NCI-H446 (cell line): ENCODE data around the gene AAR2.

ENCODE experiments used
- DNase-seq, 2 experiments: peaks; one replicate each; lab custom pipeline; 2025; lab: John Stamatoyannopoulos, UW

Gene AAR2

GRCh38 chr20:36260316-36260715 is 24.0 kb downstream of the AAR2 start:
- DNase-seq: no peak

- DNase-seq: no peak
Observed at GRCh38 chr20:36261389-36262105, 25.3 kb downstream of the AAR2 start.

- no peak for DNase-seq
Observed at GRCh38 chr20:36262440-36262839, 26.2 kb downstream of the AAR2 start.

- DNase-seq: no peak
Observed at GRCh38 chr20:36264426-36265246, 28.4 kb downstream of the AAR2 start.

- DNase-seq: no peak
Observed at GRCh38 chr20:36266189-36266588, 29.9 kb downstream of the AAR2 start.

- DNase-seq: no peak
Observed at GRCh38 chr20:36267605-36268381, 31.5 kb downstream of the AAR2 start.

- DNase-seq: no peak
Observed at GRCh38 chr20:36268440-36269342, 32.4 kb downstream of the AAR2 start.

GRCh38 chr20:36269507-36269906 is 33.2 kb downstream of the AAR2 start:
- DNase-seq: no peak

GRCh38 chr20:36270744-36271638 is 34.7 kb downstream of the AAR2 start:
- no peak for DNase-seq

- DNase-seq: no peak
Observed at GRCh38 chr20:36271639-36272546, 35.6 kb downstream of the AAR2 start.

- no peak for DNase-seq
Observed at GRCh38 chr20:36272547-36273220, 36.4 kb downstream of the AAR2 start.

GRCh38 chr20:36273414-36274180 is 37.3 kb downstream of the AAR2 start:
- DNase-seq: no peak

GRCh38 chr20:36274181-36274841 is 38.0 kb downstream of the AAR2 start:
- no peak for DNase-seq

GRCh38 chr20:36275011-36275410 is 38.7 kb downstream of the AAR2 start:
- DNase-seq: no peak

GRCh38 chr20:36275441-36276189 is 39.3 kb downstream of the AAR2 start:
- no peak for DNase-seq

- DNase-seq: no peak
Observed at GRCh38 chr20:36277546-36277945, 41.3 kb downstream of the AAR2 start.

- no peak for DNase-seq
Observed at GRCh38 chr20:36279362-36279761, 43.1 kb downstream of the AAR2 start.
